Measurements from ENCODE around the gene KCNMA1. TPM values are rescaled to one million over a fixed set of nuclear protein-coding genes. Genes with fewer than 3 reads are reported as not detected.

Gene KCNMA1
- total RNA-seq, 1 experiment from 2014 or later, result 6.2 TPM

DNA sequence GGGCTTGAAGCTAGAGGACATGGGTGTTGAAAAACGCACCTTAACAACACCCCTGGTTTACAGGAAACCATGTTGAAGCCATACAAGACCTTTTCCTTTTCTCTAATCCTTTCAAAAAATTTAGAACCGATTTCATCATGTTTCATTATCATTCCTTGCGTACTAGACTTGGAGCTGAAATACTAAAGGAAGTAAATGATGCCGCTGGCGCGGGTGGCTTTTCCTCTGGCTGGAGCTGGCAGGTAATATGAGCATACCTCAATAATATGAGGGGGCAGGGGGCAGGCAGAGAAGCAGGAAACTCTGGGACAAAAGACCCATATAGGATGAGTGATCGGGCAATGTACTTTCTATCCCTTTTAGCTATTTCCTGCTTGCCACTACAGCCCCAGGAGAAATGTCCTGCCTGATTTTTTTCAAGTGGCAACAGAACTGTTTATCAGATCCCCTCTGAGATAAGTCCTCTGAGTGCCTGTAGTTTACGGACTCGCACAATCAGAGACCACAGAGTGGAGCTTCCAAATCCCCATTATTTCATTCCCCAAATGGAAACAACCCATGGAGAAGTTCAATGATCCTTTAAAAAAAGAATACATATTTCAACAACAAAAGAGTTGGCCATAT lies 450.1 kb downstream of the KCNMA1 start:
- in situ Hi-C loops (cut with HindIII; ENCODE audit: low pct_unique_long_range_greater_than_20kb, low sequenced_read_pairs), result no loop called here
- no peak for DNase-seq (ENCODE audit: low read depth)

DNA sequence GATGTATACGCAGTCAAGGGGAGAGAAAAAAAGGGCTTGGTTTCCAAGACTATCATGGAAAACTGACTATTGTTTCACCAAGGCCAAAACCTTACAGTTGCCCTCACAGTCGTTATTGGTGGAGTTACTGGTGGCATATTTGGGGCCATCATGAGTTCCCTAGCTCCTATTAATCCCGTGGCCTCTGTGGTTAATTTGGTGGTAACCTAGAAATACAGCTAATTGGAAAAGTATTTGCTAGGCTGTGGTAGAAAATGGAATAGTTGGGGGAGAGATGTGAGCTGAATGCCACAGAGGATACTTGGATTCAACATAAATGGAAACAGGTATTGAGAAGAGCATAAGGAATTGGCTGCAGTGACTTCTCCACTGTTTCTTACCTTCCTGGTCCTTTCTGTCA lies 450.7 kb downstream of the KCNMA1 start:
- in situ Hi-C loops (cut with HindIII; ENCODE audit: low pct_unique_long_range_greater_than_20kb, low sequenced_read_pairs), result no loop called here
- no peak for DNase-seq (ENCODE audit: low read depth)

DNA sequence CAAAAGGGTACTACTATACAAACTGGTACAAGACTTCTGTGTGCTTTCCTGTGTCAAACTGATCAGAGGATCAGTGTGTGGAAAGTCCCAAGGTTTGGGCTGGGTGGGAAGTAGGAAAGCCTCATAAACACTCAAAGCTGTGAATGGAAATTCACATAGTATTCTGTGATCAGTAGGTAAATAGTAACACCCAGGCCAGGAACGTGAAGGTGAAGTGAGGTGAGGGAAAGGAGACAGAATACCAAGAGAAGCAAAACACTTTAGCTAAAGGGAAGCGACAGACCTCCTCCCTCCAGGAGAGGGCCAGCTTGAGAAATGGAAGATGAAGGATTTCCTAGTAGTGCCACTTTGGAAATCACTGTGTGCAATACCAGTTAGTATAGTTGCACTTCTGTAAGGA lies 451.9 kb downstream of the KCNMA1 start:
- in situ Hi-C loops (cut with HindIII; ENCODE audit: low pct_unique_long_range_greater_than_20kb, low sequenced_read_pairs), result no loop called here
- no peak for DNase-seq (ENCODE audit: low read depth)

DNA sequence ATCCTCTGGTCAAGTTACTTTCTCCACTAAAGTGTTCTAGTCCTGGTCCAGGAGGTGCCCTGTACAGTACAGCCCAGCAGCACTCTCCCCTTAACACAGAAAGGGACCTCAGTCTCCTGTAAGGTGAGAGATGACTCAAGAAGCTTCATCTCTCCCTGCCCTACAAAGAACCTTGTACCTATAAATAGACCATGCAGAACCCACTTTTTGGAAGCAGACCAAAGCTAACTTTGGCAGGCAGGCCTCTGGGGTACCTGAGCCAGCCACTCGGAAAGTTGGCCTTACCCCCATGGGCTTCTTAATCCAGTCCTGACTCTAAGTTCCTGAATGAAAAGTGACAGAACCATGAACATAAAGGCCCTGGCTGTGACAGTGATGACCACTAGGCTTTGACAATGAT lies 454.8 kb downstream of the KCNMA1 start:
- DNase-seq (ENCODE audit: low read depth), result no peak
- in situ Hi-C loops (cut with HindIII; ENCODE audit: low pct_unique_long_range_greater_than_20kb, low sequenced_read_pairs), result no loop called here

GRCh38 chr10:77180794-77181193 lies 456.8 kb downstream of the KCNMA1 start:
- in situ Hi-C loops (cut with HindIII; ENCODE audit: low pct_unique_long_range_greater_than_20kb, low sequenced_read_pairs), result no loop called here
- no peak for DNase-seq (ENCODE audit: low read depth)

DNA sequence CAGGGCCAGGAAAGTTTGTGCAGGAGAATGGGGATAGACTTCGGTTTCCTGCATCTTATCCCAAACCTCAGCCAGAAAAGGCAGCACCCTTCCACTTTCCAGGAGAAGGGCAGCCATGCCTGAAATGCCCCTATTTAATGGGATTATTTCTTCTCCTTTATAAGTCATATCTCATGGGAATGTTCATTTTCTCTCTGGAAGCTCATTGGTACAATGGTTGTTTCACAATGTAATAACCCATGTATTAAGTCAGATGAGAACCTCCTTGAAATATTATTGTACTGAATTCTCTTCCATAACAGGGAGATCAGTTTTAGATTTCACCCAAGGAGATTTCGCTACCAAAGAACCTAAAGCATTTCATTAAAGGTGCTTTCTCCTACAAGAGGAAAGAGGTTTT lies 457.5 kb downstream of the KCNMA1 start:
- in situ Hi-C loops (cut with HindIII; ENCODE audit: low pct_unique_long_range_greater_than_20kb, low sequenced_read_pairs), result no loop called here
- DNase-seq (ENCODE audit: low read depth), result no peak

- in situ Hi-C loops (cut with HindIII; ENCODE audit: low pct_unique_long_range_greater_than_20kb, low sequenced_read_pairs), result no loop called here
Measured at GRCh38 chr10:77179015-77179695, 458.5 kb downstream of the KCNMA1 start.

GRCh38 chr10:77177589-77177988 lies 460.0 kb downstream of the KCNMA1 start:
- in situ Hi-C loops (cut with HindIII; ENCODE audit: low pct_unique_long_range_greater_than_20kb, low sequenced_read_pairs), result no loop called here
- no peak for DNase-seq (ENCODE audit: low read depth)

More at GRCh38 chr10:77179015-77179695, 458.5 kb downstream of the KCNMA1 start:
- DNase-seq (ENCODE audit: low read depth), result peak; percentile 59

GRCh38 chr10:77177161-77177560 lies 460.4 kb downstream of the KCNMA1 start:
- in situ Hi-C loops (cut with HindIII; ENCODE audit: low pct_unique_long_range_greater_than_20kb, low sequenced_read_pairs), result no loop called here
- no peak for DNase-seq (ENCODE audit: low read depth)

GRCh38 chr10:77176232-77176631 lies 461.4 kb downstream of the KCNMA1 start:
- DNase-seq (ENCODE audit: low read depth), result no peak
- in situ Hi-C loops (cut with HindIII; ENCODE audit: low pct_unique_long_range_greater_than_20kb, low sequenced_read_pairs), result no loop called here

GRCh38 chr10:77175631-77176222 lies 461.9 kb downstream of the KCNMA1 start:
- in situ Hi-C loops (cut with HindIII; ENCODE audit: low pct_unique_long_range_greater_than_20kb, low sequenced_read_pairs), result no loop called here
- DNase-seq (ENCODE audit: low read depth), result no peak

DNA sequence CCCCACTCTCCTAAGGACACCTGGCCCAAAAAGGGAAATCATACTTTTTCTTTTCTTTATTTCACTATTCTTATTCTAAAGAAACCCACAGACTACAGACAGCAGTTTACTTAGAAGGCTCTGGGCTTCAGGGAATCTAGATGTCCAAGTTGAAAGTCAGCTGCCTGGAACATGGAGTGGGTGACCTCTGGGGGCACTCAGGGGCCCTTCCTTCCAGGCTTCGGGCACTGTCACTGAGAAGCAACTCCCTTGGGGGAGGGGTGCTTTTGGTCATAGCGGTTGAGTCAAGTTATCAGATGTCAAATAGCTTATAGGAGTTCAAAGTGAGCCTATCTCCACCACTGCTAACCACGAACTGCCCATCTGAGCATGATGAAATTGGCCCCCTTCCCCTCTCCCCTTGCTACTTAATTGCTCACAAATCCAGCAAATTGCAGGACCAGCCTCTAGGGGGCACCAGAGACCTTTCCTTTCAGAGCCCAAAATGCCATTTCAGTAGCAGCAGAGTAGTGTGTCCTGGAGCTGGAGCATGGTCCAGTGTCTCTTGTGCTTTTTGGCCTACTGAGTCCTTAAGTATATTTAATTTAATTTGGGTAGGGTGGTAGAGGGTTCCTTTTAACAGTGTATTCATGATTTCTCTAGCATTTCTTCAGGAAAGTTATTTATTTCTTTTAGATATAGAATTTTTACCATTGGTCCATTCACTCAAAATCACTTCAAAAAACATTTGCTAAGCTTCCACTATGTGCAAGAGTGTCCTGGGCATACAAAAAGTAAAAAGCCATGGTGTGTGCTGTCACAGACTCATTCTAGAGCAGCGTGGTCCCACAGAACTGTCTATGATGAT lies 463.8 kb downstream of the KCNMA1 start:
- DNase-seq (ENCODE audit: low read depth), result peak; percentile 63
- in situ Hi-C loops (cut with HindIII; ENCODE audit: low pct_unique_long_range_greater_than_20kb, low sequenced_read_pairs), result loop anchor here (25.0 kb wide), 1 partner anchor 463 kb away; the partner anchor contains the start of gene KCNMA1

DNA sequence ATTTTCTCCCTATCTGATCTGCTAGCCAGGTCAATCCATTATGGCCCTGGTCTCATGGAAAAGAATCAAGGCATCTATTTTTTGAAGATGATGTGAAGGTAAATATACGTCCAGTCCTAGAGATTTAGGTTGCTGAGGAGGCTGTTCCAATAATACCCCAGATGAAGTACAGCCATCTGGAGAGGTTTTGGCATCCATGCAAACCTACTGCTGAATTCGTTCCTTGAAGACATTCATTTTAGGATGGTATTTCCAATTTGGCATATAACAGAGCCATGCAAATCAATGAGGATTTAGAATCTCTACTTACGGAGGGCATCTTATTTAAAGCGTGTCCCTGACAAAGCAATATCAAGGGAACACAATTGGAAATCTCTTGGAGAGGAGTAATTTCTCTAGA lies 465.5 kb downstream of the KCNMA1 start:
- DNase-seq (ENCODE audit: low read depth), result no peak
- in situ Hi-C loops (cut with HindIII; ENCODE audit: low pct_unique_long_range_greater_than_20kb, low sequenced_read_pairs), result loop anchor here (25.0 kb wide), 1 partner anchor 465 kb away; the partner anchor contains the start of gene KCNMA1

- in situ Hi-C loops (cut with HindIII; ENCODE audit: low pct_unique_long_range_greater_than_20kb, low sequenced_read_pairs), result loop anchor here (25.0 kb wide), 1 partner anchor 468 kb away; the partner anchor contains the start of gene KCNMA1
- no peak for DNase-seq (ENCODE audit: low read depth)
Measured at GRCh38 chr10:77168861-77169260, 468.7 kb downstream of the KCNMA1 start.

DNA sequence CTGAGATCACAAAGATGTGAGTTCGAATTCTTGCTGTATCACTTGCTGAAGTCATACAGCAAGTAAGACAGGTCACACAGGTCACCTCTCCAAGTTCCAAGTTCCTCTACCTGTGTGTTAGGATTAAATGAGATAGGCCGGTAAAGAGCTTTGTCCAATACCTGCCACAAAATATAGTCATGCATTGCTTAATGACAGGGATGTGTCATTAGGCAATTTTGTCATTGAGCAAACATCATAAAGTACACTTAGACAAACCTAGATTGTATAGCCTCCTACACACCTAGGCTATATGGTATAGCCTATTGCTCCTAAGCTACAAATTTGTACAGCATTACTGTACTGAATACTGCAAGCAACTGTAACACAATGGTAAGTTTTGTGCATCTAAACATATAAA lies 469.4 kb downstream of the KCNMA1 start:
- DNase-seq (ENCODE audit: low read depth), result no peak
- in situ Hi-C loops (cut with HindIII; ENCODE audit: low pct_unique_long_range_greater_than_20kb, low sequenced_read_pairs), result loop anchor here (25.0 kb wide), 1 partner anchor 469 kb away; the partner anchor contains the start of gene KCNMA1

- DNase-seq (ENCODE audit: low read depth), result peak; percentile 53
- in situ Hi-C loops (cut with HindIII; ENCODE audit: low pct_unique_long_range_greater_than_20kb, low sequenced_read_pairs), result loop anchor here (25.0 kb wide), 1 partner anchor 472 kb away; the partner anchor contains the start of gene KCNMA1
Measured at GRCh38 chr10:77165445-77166208, 472.0 kb downstream of the KCNMA1 start.

DNA sequence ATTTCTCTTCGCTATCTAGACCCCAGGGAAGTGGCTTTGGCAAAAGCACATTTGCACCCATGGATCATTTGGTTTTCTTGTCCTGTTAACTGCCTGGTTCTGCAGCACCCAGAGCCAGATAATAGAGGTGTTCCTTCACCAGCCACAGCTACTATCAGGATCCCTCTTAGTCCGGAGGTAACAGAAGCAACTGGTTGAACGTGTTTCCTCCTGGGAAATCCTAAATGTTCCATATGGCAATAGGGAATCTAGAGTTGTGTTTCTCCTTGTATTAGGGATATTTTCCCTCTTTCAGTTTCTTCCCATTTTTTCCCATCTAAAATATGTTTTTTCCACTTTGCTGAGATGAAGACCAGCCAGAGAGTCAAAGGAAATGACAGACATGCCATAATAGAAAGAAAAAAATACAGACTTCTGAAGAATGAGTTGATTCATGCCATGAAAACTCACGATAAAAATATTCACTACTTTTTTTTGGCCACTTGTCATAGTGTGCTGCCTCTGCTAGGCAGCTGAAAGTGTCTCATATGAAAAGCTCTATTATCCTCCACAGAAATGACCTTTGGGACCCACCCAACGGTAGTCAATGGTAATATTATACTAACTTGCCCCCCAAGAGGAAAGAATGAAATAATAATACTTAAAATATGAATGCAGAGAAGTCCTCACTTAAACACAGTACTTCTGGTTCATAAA lies 472.8 kb downstream of the KCNMA1 start:
- in situ Hi-C loops (cut with HindIII; ENCODE audit: low pct_unique_long_range_greater_than_20kb, low sequenced_read_pairs), result loop anchor here (25.0 kb wide), 1 partner anchor 473 kb away; the partner anchor contains the start of gene KCNMA1
- DNase-seq (ENCODE audit: low read depth), result no peak
